HCT116 (cell line): ENCODE measurements around the gene EIPR1. TPM values are rescaled to one million over a fixed set of nuclear protein-coding genes. Genes with fewer than 3 reads are reported as not detected.

ENCODE experiments used
- ATAC-seq: fragments of 200-7000 bp; cut with Tn5 transposase; 2 replicates; pipeline ENCODE4 v1.9.1; 2020; ENCODE audit warnings: mild to moderate bottlenecking, moderate library complexity
- BruUV-seq: library from RNA; stranded (reverse); fragments of 400-500 nt; replicated peaks from 2 replicates; lab custom pipeline; 2021; lab: Mats Ljungman, UMichigan
- CTCF ChIA-PET: fragments of 300-600 bp; sonication (Branson Sonifier 250); formaldehyde crosslinking; loops from one replicate; lab custom pipeline; 2021; ENCODE audit warnings: antibody characterized with exemption; lab: Charles Lee
- POLR2A ChIA-PET: fragments of 300-600, 350-600 bp; sonication (Branson Sonifier 250); formaldehyde crosslinking; loops from one replicate; lab custom pipeline; 2021; ENCODE audit warnings: antibody characterized with exemption; lab: Charles Lee
- RAD21 ChIA-PET, 2 experiments: fragments of 300-600 bp; sonication (Branson Sonifier 250); formaldehyde crosslinking; loops; one replicate each; lab custom pipeline; 2023; ENCODE audit warnings: low total read pairs in 2 of 2; ENCODE audit not compliant: uncharacterized antibody in 2 of 2, unreplicated experiment in 2 of 2, low non-redundant PET in 1 of 2; lab: Charles Lee
- DNase-seq: peaks from one replicate; pipeline ENCODE4 v3.0.0-alpha.2; 2010; ENCODE audit warnings: low read depth, low spot score
- H2AFZ ChIP-seq: fragments of 200-600 bp; shearing (Covaris generic), sonication (generic); 2 replicates; pipeline ENCODE4 v1.6.1; 2017; ENCODE audit warnings: low read depth, mixed run types, mixed read lengths, antibody characterized with exemption, low read length; ENCODE audit not compliant: poor library complexity, severe bottlenecking
- H3K27ac ChIP-seq: 2 replicates; pipeline ENCODE4 v1.5.1; 2012; ENCODE audit warnings: low read depth, low read length
- H3K27me3 ChIP-seq: fragments of 200-600 bp; sonication (generic); 2 replicates; pipeline ENCODE4 v1.6.1; 2016; ENCODE audit warnings: mixed run types, low read length, mixed read lengths; ENCODE audit not compliant: insufficient read depth
- H3K36me3 ChIP-seq, 2 experiments: fragments of 200-500 bp in 1 of 2; fragments of 200-600 bp in 1 of 2; sonication (Bioruptor generic) in 1 of 2; sonication (generic) in 1 of 2; 2 replicates each; pipeline versions ENCODE4 v1.5.1 to v1.6.1; 2014 to 2016; ENCODE audit warnings: low read length in 2 of 2, inconsistent platforms in 1 of 2, mixed read lengths in 1 of 2, mixed run types in 1 of 2; ENCODE audit not compliant: insufficient read depth in 2 of 2, control insufficient read depth in 1 of 2
- H3K4me1 ChIP-seq, 2 experiments: fragments of 200-600 bp in 1 of 2; sonication (generic) in 1 of 2; 2 replicates each; pipeline versions ENCODE4 v1.5.1 to v1.6.1; 2012 to 2017; ENCODE audit warnings: low read length in 2 of 2, inconsistent platforms in 1 of 2, mild to moderate bottlenecking in 1 of 2, mixed read lengths in 1 of 2, mixed run types in 1 of 2, moderate library complexity in 1 of 2; ENCODE audit not compliant: insufficient read depth in 2 of 2, control insufficient read depth in 1 of 2
- H3K4me2 ChIP-seq: fragments of 200-600 bp; sonication (generic); 2 replicates; pipeline ENCODE4 v1.6.1; 2017; ENCODE audit warnings: mixed run types, low read length, mixed read lengths
- H3K4me3 ChIP-seq, 2 experiments: fragments of 200-600 bp in 1 of 2; sonication (generic) in 1 of 2; replicated peaks in 1 of 2; 2 replicates each; pipeline ENCODE4 v1.5.1; 2011 to 2016; ENCODE audit warnings: low read length in 2 of 2, control low read depth in 1 of 2, low read depth in 1 of 2, mild to moderate bottlenecking in 1 of 2, mixed read lengths in 1 of 2, mixed run types in 1 of 2
- H3K79me2 ChIP-seq: fragments of 200-600 bp; sonication (generic); 2 replicates; pipeline ENCODE4 v1.6.1; 2017; ENCODE audit warnings: mild to moderate bottlenecking, mixed run types, low read length, moderate library complexity, mixed read lengths; ENCODE audit not compliant: insufficient read depth
- H3K9ac ChIP-seq: fragments of 200-600 bp; sonication (generic); 2 replicates; pipeline ENCODE4 v1.6.1; 2016; ENCODE audit warnings: low read length, mixed read lengths
- H3K9me2 ChIP-seq: fragments of 200-600 bp; sonication (generic), shearing (Covaris generic); 2 replicates; pipeline ENCODE4 v1.6.1; 2017; ENCODE audit warnings: mixed run types, mild to moderate bottlenecking, moderate library complexity; ENCODE audit not compliant: insufficient read depth
- H3K9me3 ChIP-seq, 2 experiments: fragments of 200-500 bp in 1 of 2; fragments of 200-600 bp in 1 of 2; sonication (Bioruptor generic) in 1 of 2; sonication (generic) in 1 of 2; 2 replicates each; pipeline ENCODE4 v1.6.1; 2014 to 2017; ENCODE audit warnings: low read length in 2 of 2, mixed read lengths in 2 of 2, inconsistent platforms in 1 of 2, low read depth in 1 of 2, mild to moderate bottlenecking in 1 of 2, mixed run types in 1 of 2, moderate library complexity in 1 of 2; ENCODE audit not compliant: control insufficient read depth in 1 of 2, insufficient read depth in 1 of 2
- H4K20me1 ChIP-seq: fragments of 200-600 bp; sonication (generic), shearing (Covaris generic); 2 replicates; pipeline ENCODE4 v1.6.1; 2017; ENCODE audit warnings: mixed run types, mild to moderate bottlenecking, moderate library complexity; ENCODE audit not compliant: insufficient read depth
- CBX3 ChIP-seq: IDR thresholded peaks from 2 replicates; pipeline ENCODE4 v1.6.1; 2012; ENCODE audit warnings: low read depth
- CEBPB ChIP-seq: IDR thresholded peaks from 2 replicates; pipeline ENCODE4 v1.6.1; 2012; ENCODE audit warnings: low read depth
- EGR1 ChIP-seq: IDR thresholded peaks from 2 replicates; pipeline ENCODE4 v1.6.1; 2012; ENCODE audit warnings: low read depth
- EZH2 ChIP-seq: fragments of 200-600 bp; sonication (generic); IDR thresholded peaks from 2 replicates; pipeline ENCODE4 v1.6.1; 2017; ENCODE audit warnings: antibody characterized with exemption, mixed run types
- EZH2phosphoT487 ChIP-seq: fragments of 200-600 bp; IDR thresholded peaks from 2 replicates; pipeline ENCODE4 v1.6.1; 2018; ENCODE audit warnings: antibody characterized with exemption, borderline replicate concordance
- FOSL1 ChIP-seq: IDR thresholded peaks from 2 replicates; pipeline ENCODE4 v1.6.1; 2012; ENCODE audit warnings: low read depth
- JUND ChIP-seq: IDR thresholded peaks from 2 replicates; pipeline ENCODE4 v1.6.1; 2012
- POLR2A ChIP-seq: IDR thresholded peaks from 2 replicates; pipeline ENCODE4 v1.7.0; 2011; ENCODE audit warnings: borderline replicate concordance; ENCODE audit not compliant: insufficient read depth, insufficient read length; ENCODE audit errors: extremely low read depth
- POLR2AphosphoS5 ChIP-seq: IDR thresholded peaks from 2 replicates; pipeline ENCODE4 v1.6.1; 2011; ENCODE audit warnings: mild to moderate bottlenecking, low read depth, low read length, moderate library complexity
- RAD21 ChIP-seq: IDR thresholded peaks from 2 replicates; pipeline ENCODE4 v1.6.1; 2012; ENCODE audit warnings: low read depth, mild to moderate bottlenecking
- SIN3A ChIP-seq: IDR thresholded peaks from 2 replicates; pipeline ENCODE4 v1.6.1; 2012; ENCODE audit warnings: low read depth
- SP1 ChIP-seq: IDR thresholded peaks from 2 replicates; pipeline ENCODE4 v1.6.1; 2012; ENCODE audit warnings: low read depth
- SRF ChIP-seq: IDR thresholded peaks from 2 replicates; pipeline ENCODE4 v1.6.1; 2012; ENCODE audit warnings: low read depth
- TCF7L2 ChIP-seq: IDR thresholded peaks from 2 replicates; pipeline ENCODE4 v1.7.0; 2011; ENCODE audit warnings: borderline replicate concordance, inconsistent platforms; ENCODE audit not compliant: insufficient read depth, insufficient read length; ENCODE audit errors: extremely low read depth
- intact Hi-C: fragments of 100-400 bp; cut with micrococcal nuclease; formaldehyde crosslinking; loops from 2 replicates; pipeline ENCODE4 v1.10.0; 2022
- total RNA-seq: library from RNA; stranded (reverse); gene quantifications from one replicate; pipeline ENCODE4 v1.2.1, GENCODE V29; 2021; ENCODE audit not compliant: unreplicated experiment
- TF ChIP-seq, protein P1 (sequence below): IDR thresholded peaks from 2 replicates; pipeline ENCODE4 v1.6.1; 2012
- TF ChIP-seq, protein P2 (sequence below): IDR thresholded peaks from 2 replicates; pipeline ENCODE4 v1.6.1; 2012
- TF ChIP-seq, protein P3 (sequence below): IDR thresholded peaks from 2 replicates; pipeline ENCODE4 v1.6.1; 2011; ENCODE audit warnings: mild to moderate bottlenecking, low read length, moderate library complexity; ENCODE audit not compliant: insufficient replicate concordance; ENCODE audit errors: extremely low read depth
- TF ChIP-seq, protein P4 (sequence below), 3 experiments: fragments of 200-600 bp in 1 of 3; sonication (generic) in 1 of 3; IDR thresholded peaks in 2 of 3; conservative IDR thresholded peaks in 1 of 3; 2 replicates each; pipeline ENCODE4 v1.5.1; 2012 to 2017; ENCODE audit warnings: low read depth in 2 of 3, low read length in 2 of 3, antibody characterized with exemption in 1 of 3, borderline replicate concordance in 1 of 3, control low read depth in 1 of 3, mild to moderate bottlenecking in 1 of 3, mixed read lengths in 1 of 3, mixed run types in 1 of 3, moderate library complexity in 1 of 3; ENCODE audit not compliant: insufficient read depth in 1 of 3

The EIPR1 gene
- total RNA-seq, 1 experiment from 2014 or later: 36.9 TPM

DNA sequence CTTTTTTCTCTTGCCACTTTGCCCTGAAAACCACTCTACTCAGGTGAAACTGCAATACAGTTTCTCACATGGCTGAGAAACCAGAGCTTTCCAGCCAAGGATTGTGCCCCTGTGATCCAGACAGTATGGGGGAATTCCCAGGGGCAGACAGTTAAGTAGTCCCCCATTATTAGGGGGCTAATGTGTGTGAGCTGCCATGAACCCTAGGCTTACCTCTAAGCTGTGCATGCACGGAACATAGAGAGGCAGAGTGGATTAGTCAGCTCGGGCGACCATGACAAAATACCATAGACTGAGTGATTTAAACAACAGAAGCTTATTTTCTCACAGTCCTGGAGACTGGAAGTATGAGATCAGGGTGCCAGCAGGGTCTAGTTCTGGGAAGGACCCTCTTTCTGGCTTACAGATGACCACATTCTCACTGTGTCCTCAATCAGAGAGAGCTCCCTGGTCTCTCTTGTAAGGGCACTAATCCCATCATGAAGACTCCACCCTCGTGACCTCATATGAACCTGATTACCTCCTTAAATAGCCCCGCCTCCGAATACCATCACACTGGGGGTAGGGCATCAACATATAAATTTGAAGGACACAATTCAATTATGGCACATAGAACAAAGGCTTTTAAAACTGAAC is 215.1 kb downstream of the EIPR1 start (continued):
- TF ChIP-seq, protein P1, sequence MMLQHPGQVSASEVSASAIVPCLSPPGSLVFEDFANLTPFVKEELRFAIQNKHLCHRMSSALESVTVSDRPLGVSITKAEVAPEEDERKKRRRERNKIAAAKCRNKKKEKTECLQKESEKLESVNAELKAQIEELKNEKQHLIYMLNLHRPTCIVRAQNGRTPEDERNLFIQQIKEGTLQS: no peak
- no peak for TF ChIP-seq EGR1
- TF ChIP-seq POLR2A: no peak
- TF ChIP-seq CBX3: no peak

DNA sequence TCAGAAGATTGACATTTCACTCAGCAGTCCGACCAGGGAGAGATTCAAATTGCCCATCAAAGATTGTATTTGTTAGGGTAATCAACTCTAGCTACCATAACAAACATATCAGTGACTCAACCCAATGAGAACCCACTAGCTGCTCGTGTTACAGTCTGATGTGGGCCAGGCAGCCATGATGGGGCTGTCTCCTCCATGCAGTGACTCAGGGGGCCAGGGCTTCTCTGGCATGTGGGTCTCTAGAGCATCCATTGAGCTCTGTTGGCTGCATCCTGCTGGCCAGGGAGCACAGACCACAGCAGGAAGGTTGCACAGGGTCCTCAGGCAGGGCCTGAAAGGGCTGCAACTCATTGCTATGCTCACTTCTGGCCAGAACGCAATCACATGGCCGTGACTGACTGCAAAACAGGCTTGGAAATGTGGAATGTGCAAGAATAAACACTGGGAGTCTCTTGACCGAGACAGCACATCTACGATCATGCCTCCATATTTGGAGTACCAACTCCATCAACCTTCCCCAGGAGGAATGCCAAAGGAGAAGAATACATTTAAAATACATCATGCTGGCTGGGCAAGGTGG is 216.8 kb downstream of the EIPR1 start:
- H3K36me3 ChIP-seq: no peaks in the 10 kb centered on the region
- peaks cover 0 to 9% of the 10 kb centered on the region in 2 experiments; a peak in 1 of 4 replicates for H3K9me3 ChIP-seq
- H3K9ac ChIP-seq: no peak overlapping the region
- no peaks in the 10 kb centered on the region for H3K4me1 ChIP-seq
- H3K4me2 ChIP-seq: no peak overlapping the region
- ATAC-seq: no peak
- ChIA-PET RAD21 (no interaction called here), POLR2A (no interaction called here), CTCF (no interaction called here)
- no peak for DNase-seq
- H2AFZ ChIP-seq: no peak overlapping the region
- no peaks in the 10 kb centered on the region for H3K27me3 ChIP-seq
- H3K79me2 ChIP-seq: no peaks in the 10 kb centered on the region
- H4K20me1 ChIP-seq: no peaks in the 10 kb centered on the region
- no peak overlapping the region for H3K4me3 ChIP-seq
- intact Hi-C loops: no loop called here
- H3K27ac ChIP-seq: no peak overlapping the region
- no peaks in the 10 kb centered on the region for H3K9me2 ChIP-seq
- BruUV-seq: no TSS peak
- TF ChIP-seq EZH2phosphoT487 (no peak), CBX3 (no peak), SIN3A (no peak), POLR2AphosphoS5 (no peak), TCF7L2 (no peak), SRF (no peak), RAD21 (no peak), FOSL1 (no peak), CEBPB (no peak), POLR2A (no peak), EZH2 (no peak), JUND (no peak), SP1 (no peak)
- TF ChIP-seq, protein P2, sequence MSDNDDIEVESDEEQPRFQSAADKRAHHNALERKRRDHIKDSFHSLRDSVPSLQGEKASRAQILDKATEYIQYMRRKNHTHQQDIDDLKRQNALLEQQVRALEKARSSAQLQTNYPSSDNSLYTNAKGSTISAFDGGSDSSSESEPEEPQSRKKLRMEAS: no peak
- TF ChIP-seq, protein P3, sequence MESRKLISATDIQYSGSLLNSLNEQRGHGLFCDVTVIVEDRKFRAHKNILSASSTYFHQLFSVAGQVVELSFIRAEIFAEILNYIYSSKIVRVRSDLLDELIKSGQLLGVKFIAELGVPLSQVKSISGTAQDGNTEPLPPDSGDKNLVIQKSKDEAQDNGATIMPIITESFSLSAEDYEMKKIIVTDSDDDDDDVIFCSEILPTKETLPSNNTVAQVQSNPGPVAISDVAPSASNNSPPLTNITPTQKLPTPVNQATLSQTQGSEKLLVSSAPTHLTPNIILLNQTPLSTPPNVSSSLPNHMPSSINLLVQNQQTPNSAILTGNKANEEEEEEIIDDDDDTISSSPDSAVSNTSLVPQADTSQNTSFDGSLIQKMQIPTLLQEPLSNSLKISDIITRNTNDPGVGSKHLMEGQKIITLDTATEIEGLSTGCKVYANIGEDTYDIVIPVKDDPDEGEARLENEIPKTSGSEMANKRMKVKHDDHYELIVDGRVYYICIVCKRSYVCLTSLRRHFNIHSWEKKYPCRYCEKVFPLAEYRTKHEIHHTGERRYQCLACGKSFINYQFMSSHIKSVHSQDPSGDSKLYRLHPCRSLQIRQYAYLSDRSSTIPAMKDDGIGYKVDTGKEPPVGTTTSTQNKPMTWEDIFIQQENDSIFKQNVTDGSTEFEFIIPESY: no peak
- TF ChIP-seq, protein P4, sequence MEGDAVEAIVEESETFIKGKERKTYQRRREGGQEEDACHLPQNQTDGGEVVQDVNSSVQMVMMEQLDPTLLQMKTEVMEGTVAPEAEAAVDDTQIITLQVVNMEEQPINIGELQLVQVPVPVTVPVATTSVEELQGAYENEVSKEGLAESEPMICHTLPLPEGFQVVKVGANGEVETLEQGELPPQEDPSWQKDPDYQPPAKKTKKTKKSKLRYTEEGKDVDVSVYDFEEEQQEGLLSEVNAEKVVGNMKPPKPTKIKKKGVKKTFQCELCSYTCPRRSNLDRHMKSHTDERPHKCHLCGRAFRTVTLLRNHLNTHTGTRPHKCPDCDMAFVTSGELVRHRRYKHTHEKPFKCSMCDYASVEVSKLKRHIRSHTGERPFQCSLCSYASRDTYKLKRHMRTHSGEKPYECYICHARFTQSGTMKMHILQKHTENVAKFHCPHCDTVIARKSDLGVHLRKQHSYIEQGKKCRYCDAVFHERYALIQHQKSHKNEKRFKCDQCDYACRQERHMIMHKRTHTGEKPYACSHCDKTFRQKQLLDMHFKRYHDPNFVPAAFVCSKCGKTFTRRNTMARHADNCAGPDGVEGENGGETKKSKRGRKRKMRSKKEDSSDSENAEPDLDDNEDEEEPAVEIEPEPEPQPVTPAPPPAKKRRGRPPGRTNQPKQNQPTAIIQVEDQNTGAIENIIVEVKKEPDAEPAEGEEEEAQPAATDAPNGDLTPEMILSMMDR (IDR thresholded peaks at IDR 0.05 in 2 of 3, conservative IDR thresholded peaks at IDR 0.05 in 1 of 3; ENCODE audit: borderline replicate concordance in 1 of 3, insufficient read depth in 1 of 3, low read depth in 2 of 3, low read length in 2 of 3): no peak
